Mammary epithelial cell (primary cell): ENCODE results near the gene TFIP11.

Experiments
- EZH2 ChIP-seq: IDR thresholded peaks from 2 replicates; pipeline ENCODE4 v1.6.1; 2012; ENCODE audit warnings: low read length, inconsistent platforms, borderline replicate concordance
- TF ChIP-seq, protein P1 (sequence below), 2 donors: IDR thresholded peaks in 1 of 2; conservative IDR thresholded peaks in 1 of 2; 2 replicates each; pipeline ENCODE4 v1.5.1; 2011 to 2012; ENCODE audit warnings: inconsistent platforms in 2 of 2, low read length in 2 of 2, mild to moderate bottlenecking in 2 of 2, control low read depth in 1 of 2, low read depth in 1 of 2; ENCODE audit not compliant: insufficient read depth in 1 of 2; ENCODE audit errors: extremely low read depth in 1 of 2

DNA sequence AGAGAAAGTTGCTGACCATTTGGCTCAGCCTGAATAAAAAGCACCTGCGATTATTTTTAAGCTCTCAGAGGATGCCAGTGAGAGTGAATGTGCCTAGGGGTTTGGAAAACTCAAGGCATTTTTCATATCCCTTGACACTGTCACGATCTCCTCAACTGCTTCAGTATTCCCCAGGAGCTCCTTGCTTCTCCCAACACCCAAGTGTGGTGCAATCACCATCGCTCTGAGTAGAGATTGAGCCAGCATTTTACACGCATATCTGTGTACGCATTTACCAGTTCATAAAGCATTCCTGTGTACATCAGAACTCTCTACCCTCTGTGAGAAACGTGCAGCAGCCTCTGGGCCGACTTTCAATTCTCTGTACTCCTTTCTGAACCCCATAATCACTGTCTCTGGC, 27.3 kb downstream of the TFIP11 start:
- TF ChIP-seq, protein P1, sequence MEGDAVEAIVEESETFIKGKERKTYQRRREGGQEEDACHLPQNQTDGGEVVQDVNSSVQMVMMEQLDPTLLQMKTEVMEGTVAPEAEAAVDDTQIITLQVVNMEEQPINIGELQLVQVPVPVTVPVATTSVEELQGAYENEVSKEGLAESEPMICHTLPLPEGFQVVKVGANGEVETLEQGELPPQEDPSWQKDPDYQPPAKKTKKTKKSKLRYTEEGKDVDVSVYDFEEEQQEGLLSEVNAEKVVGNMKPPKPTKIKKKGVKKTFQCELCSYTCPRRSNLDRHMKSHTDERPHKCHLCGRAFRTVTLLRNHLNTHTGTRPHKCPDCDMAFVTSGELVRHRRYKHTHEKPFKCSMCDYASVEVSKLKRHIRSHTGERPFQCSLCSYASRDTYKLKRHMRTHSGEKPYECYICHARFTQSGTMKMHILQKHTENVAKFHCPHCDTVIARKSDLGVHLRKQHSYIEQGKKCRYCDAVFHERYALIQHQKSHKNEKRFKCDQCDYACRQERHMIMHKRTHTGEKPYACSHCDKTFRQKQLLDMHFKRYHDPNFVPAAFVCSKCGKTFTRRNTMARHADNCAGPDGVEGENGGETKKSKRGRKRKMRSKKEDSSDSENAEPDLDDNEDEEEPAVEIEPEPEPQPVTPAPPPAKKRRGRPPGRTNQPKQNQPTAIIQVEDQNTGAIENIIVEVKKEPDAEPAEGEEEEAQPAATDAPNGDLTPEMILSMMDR (conservative IDR thresholded peaks at IDR 0.05 in 1 of 2, IDR thresholded peaks at IDR 0.05 in 1 of 2; ENCODE audit: extremely low read depth in 1 of 2, insufficient read depth in 1 of 2, low read depth in 1 of 2, low read length in 2 of 2), result no peak
- TF ChIP-seq EZH2, result no peak
